MV-4-11 (cell line): ENCODE data around the gene FUS.
"Not testable (repeated sequence)": the region's sequence is repeated elsewhere in the genome, so short reads cannot be mapped to it uniquely, and the experiment has no call there.

Experiments
- DNase-seq: peaks from one replicate; lab custom pipeline; 2025; lab: John Stamatoyannopoulos, UW

FUS gene

GRCh38 chr16:31143694-31144148 is 36.2 kb upstream of the FUS start:
- DNase-seq, result no peak

GRCh38 chr16:31144418-31144817 is 35.5 kb upstream of the FUS start:
- DNase-seq, result not testable (repeated sequence)

- peak; percentile 11 for DNase-seq
Measured at GRCh38 chr16:31145398-31145990, 34.4 kb upstream of the FUS start.

GRCh38 chr16:31147574-31147973 is 32.4 kb upstream of the FUS start:
- DNase-seq, result no peak

GRCh38 chr16:31148281-31148728 is 31.6 kb upstream of the FUS start:
- no peak for DNase-seq

GRCh38 chr16:31148896-31149295 is 31.0 kb upstream of the FUS start:
- no peak for DNase-seq

GRCh38 chr16:31149332-31149731 is 30.6 kb upstream of the FUS start:
- DNase-seq, result no peak

GRCh38 chr16:31149894-31150890 is 29.7 kb upstream of the FUS start, which contains the start of gene PRSS36:
TSS of gene PRSS36 (minus strand) at chr16:31150066. CDS start at chr16:31150035, 31 bp downstream.
- no peak for DNase-seq

GRCh38 chr16:31150976-31151375 is 29.0 kb upstream of the FUS start:
- peak; percentile 69 for DNase-seq

GRCh38 chr16:31157136-31157535 is 22.8 kb upstream of the FUS start:
- DNase-seq, result peak; percentile 86

- DNase-seq, result peak; percentile 50
Measured at GRCh38 chr16:31167315-31167714, 12.6 kb upstream of the FUS start.

- no peak for DNase-seq
Measured at GRCh38 chr16:31168848-31169247, 11.1 kb upstream of the FUS start.

GRCh38 chr16:31170048-31170447 is 9.9 kb upstream of the FUS start:
- not testable (repeated sequence) for DNase-seq

- peak; percentile 96 for DNase-seq
Measured at GRCh38 chr16:31177136-31177535, 2.8 kb upstream of the FUS start.

GRCh38 chr16:31179219-31179746 is 656 bp upstream of the FUS start:
- no peak for DNase-seq

- DNase-seq, result peak; percentile 48
Measured at GRCh38 chr16:31181102-31181830, 1.3 kb downstream of the FUS start.

GRCh38 chr16:31182391-31182790 is 2.5 kb downstream of the FUS start:
- DNase-seq, result no peak

- DNase-seq, result no peak
Measured at GRCh38 chr16:31183432-31184428, 3.8 kb downstream of the FUS start.

- no peak for DNase-seq
Measured at GRCh38 chr16:31184888-31185287, 4.9 kb downstream of the FUS start.

- DNase-seq, result no peak
Measured at GRCh38 chr16:31185339-31185738, 5.4 kb downstream of the FUS start.

- DNase-seq, result peak; percentile 81
Measured at GRCh38 chr16:31186176-31186575, 6.2 kb downstream of the FUS start.
